ENCODE data around the gene RPUSD4. TPM values are rescaled to one million over a fixed set of nuclear protein-coding genes. Genes with fewer than 3 reads are reported as not detected.

Gene RPUSD4
- total RNA-seq, 1 donor from 2014 or later, result 46.7 TPM

- Histone ChIP-seq H3K4me2 (no peak overlapping the region), H3K9me3 (ENCODE audit: low read depth) (no peaks in the 10 kb centered on the region), H3K27me3 (no peaks in the 10 kb centered on the region), H2AFZ (replicated peaks) (no peak overlapping the region), H3K79me2 (ENCODE audit: low read depth) (peaks cover 41% of the 10 kb centered on the region), H4K20me1 (ENCODE audit: low read depth) (peaks cover 7% of the 10 kb centered on the region), H3K36me3 (no peaks in the 10 kb centered on the region), H3F3A (ENCODE audit: low read depth) (no peaks in the 10 kb centered on the region), H3K4me1 (no peaks in the 10 kb centered on the region), H3K27ac (no peak overlapping the region), H3K9ac (no peak overlapping the region), H3K4me3 (no peak overlapping the region)
- H3K27me3 Mint-ChIP-seq (ENCODE audit: insufficient read depth, low read depth), result peaks cover 2% of the 10 kb centered on the region
- DNase-seq (ENCODE audit: low spot score), result no peak
- no peak overlapping the region for H3K4me3 Mint-ChIP-seq
- no peak for TF ChIP-seq EZH2phosphoT487 (IDR thresholded peaks at IDR 0.05)
- no peaks in the 10 kb centered on the region for H3K4me1 Mint-ChIP-seq
- H3K27ac Mint-ChIP-seq, result no peak overlapping the region
- no peaks in the 10 kb centered on the region for H3K9me3 Mint-ChIP-seq
- peaks cover 9% of the 10 kb centered on the region for H3K36me3 Mint-ChIP-seq
These were observed 20.4 kb upstream of the RPUSD4 start for GRCh38 chr11:126231725-126232459.

- Histone ChIP-seq H3K36me3 (no peaks in the 10 kb centered on the region), H3K9ac (no peak overlapping the region), H3K27me3 (no peaks in the 10 kb centered on the region), H3F3A (ENCODE audit: low read depth) (no peaks in the 10 kb centered on the region), H3K9me3 (ENCODE audit: low read depth) (no peaks in the 10 kb centered on the region), H3K4me1 (no peaks in the 10 kb centered on the region), H3K27ac (no peak overlapping the region), H3K79me2 (ENCODE audit: low read depth) (peaks cover 56% of the 10 kb centered on the region), H3K4me3 (no peak overlapping the region), H4K20me1 (ENCODE audit: low read depth) (peaks cover 7% of the 10 kb centered on the region), H2AFZ (replicated peaks) (no peak overlapping the region), H3K4me2 (no peak overlapping the region)
- peaks cover 9% of the 10 kb centered on the region for H3K36me3 Mint-ChIP-seq
- no peak for DNase-seq (ENCODE audit: low spot score)
- no peak overlapping the region for H3K4me3 Mint-ChIP-seq
- TF ChIP-seq CTCF (IDR thresholded peaks at IDR 0.05) (no peak), EZH2phosphoT487 (IDR thresholded peaks at IDR 0.05) (no peak), EZH2 (IDR thresholded peaks at IDR 0.05) (no peak)
- H3K27me3 Mint-ChIP-seq (ENCODE audit: insufficient read depth, low read depth), result peaks cover 2% of the 10 kb centered on the region
- H3K4me1 Mint-ChIP-seq, result no peaks in the 10 kb centered on the region
- H3K27ac Mint-ChIP-seq, result no peak overlapping the region
- peaks cover 9% of the 10 kb centered on the region for H3K9me3 Mint-ChIP-seq
These were observed 18.5 kb upstream of the RPUSD4 start for GRCh38 chr11:126229858-126230540.

GRCh38 chr11:126226334-126227084, 15.1 kb upstream of the RPUSD4 start:
- no peaks in the 10 kb centered on the region for H3K4me1 ChIP-seq
- Mint-ChIP-seq H3K36me3 (peaks cover 9% of the 10 kb centered on the region), H3K27ac (no peak overlapping the region), H3K4me3 (no peak overlapping the region), H3K9me3 (peaks cover 16% of the 10 kb centered on the region), H3K27me3 (ENCODE audit: insufficient read depth, low read depth) (peaks cover 2% of the 10 kb centered on the region), H3K4me1 (no peaks in the 10 kb centered on the region)
- no peak overlapping the region for H3K27ac ChIP-seq
- H3K79me2 ChIP-seq (ENCODE audit: low read depth), result peaks cover 79% of the 10 kb centered on the region
- H3K9me3 ChIP-seq (ENCODE audit: low read depth), result no peaks in the 10 kb centered on the region
- TF ChIP-seq EZH2phosphoT487 (IDR thresholded peaks at IDR 0.05), result no peak
- no peak for TF ChIP-seq EZH2 (IDR thresholded peaks at IDR 0.05)
- TF ChIP-seq CTCF (IDR thresholded peaks at IDR 0.05), result no peak
- H3K27me3 ChIP-seq, result no peaks in the 10 kb centered on the region
- no peak overlapping the region for H3K9ac ChIP-seq
- H3K4me2 ChIP-seq, result no peak overlapping the region
- peaks cover under 1% of the 10 kb centered on the region for H4K20me1 ChIP-seq (ENCODE audit: low read depth)
- no peak overlapping the region for H2AFZ ChIP-seq (replicated peaks)
- H3K4me3 ChIP-seq, result no peak overlapping the region
- H3K36me3 ChIP-seq, result no peaks in the 10 kb centered on the region
- no peak for DNase-seq (ENCODE audit: low spot score)
- H3F3A ChIP-seq (ENCODE audit: low read depth), result no peaks in the 10 kb centered on the region
